Uterus (tissue), 2 donors: ENCODE measurements around the gene GLIS1.

Source experiments
- CTCF ChIP-seq, 4 experiments: fragments of 200-600 bp in 2 of 4; fragments of 450-650 bp in 2 of 4; sonication (generic) in 2 of 4; IDR thresholded peaks; one replicate each; pipeline ENCODE4 v1.5.1; 2016 to 2019; ENCODE audit warnings: antibody characterized with exemption in 4 of 4, mild to moderate bottlenecking in 2 of 4, moderate library complexity in 1 of 4
- POLR2A ChIP-seq, 2 donors: fragments of 450-650 bp; IDR thresholded peaks; one replicate each; pipeline ENCODE4 v1.6.1; 2016; ENCODE audit warnings: antibody characterized with exemption in 2 of 2, mild to moderate bottlenecking in 1 of 2, moderate library complexity in 1 of 2

DNA sequence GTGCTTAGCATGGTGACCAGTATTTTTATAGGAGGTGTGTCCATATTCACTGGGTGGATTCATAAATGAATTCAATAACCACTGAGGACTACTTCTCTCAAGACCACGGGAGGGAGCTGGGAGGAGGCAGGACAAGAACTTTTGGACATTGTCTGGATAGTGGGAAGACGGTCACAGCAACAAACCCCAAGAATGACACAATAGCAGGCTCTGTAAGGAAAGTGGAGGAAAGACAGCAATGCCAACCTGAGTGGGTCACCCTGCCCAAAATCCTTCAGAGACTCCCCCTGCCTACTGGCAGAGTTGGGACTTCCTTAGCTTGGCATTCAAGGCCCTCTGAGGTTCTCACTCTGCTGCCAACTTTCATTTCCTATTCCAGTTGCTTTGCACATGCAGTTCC lies 42.0 kb downstream of the GLIS1 start:
- TF ChIP-seq CTCF (IDR thresholded peaks at IDR 0.05), result no peak
- no peak for TF ChIP-seq POLR2A (IDR thresholded peaks at IDR 0.05)
